ENCODE measurements around the gene NAE1. TPM values are rescaled to one million over a fixed set of nuclear protein-coding genes. Genes with fewer than 3 reads are reported as not detected.
"Not testable (repeated sequence)": the region's sequence is repeated elsewhere in the genome, so short reads cannot be mapped to it uniquely, and the experiment has no call there.

Gene NAE1
- total RNA-seq, 1 donor from 2014 or later: 32.5 TPM

DNA sequence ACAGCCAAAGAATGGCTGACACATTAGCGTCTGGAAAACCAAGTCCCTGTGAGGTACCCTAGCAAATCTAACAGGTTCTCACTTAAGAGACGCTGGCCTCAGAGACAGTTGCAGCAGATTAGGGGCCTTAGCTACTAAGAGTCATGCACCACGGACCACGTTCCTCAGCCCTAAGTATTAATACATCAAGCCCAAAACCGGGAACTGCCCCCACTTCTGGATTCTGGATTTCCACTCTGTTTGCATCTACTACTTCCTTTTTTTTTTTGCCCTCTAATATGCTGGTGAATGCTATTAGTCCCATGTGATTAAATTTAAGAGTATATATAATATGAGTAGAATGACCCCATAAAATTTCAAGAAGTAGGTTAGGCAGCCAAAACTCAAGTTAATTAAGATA, 28.6 kb downstream of the NAE1 start:
- no peak for DNase-seq (ENCODE audit: low read depth in 2 of 2)

DNA sequence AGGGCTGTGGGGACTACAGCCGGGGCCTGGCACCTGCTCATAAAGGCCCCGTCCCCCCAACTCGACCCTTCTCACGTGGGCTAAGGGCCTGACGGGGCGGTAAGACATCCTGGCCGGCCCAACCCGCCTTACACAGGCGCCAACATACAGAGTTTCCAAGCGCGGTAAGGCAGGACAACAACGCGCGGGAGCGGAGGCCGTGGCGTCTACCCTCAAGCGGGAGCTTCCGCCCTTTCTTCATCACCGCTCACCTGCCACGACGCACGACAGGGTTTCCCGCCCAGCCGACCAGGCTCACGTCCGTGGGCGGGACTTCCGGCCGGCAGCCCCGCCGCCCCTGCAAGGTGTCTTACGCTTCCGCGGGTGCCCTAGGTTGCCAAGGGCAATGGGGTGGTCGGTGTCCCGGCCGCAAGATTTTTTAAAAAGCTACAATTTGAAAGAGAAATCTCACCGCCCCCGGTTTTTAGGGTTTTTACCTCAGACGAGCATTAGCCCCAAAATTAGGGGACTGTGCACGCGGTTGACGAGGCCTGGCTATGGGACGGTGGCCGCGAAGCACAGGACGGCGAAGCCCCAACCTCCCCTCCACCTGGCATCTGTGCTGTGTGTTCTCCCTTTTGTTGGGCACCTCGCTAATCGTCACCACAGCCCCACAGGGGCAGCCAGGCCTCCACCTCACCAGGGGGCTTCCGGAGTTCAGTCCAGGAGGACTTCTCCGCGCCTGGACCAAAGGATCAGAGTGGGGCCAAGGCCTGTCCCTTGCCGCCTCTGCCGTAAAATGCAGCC, 29.3 kb downstream of the NAE1 start, which contains the start of gene TERB1:
TERB1 (minus strand) TSS at position 265 of the 786 bp plus-strand sequence. CDS start 4,786 bp downstream, outside the sequence.
- DNase-seq (ENCODE audit: low read depth in 2 of 2): no peak

DNA sequence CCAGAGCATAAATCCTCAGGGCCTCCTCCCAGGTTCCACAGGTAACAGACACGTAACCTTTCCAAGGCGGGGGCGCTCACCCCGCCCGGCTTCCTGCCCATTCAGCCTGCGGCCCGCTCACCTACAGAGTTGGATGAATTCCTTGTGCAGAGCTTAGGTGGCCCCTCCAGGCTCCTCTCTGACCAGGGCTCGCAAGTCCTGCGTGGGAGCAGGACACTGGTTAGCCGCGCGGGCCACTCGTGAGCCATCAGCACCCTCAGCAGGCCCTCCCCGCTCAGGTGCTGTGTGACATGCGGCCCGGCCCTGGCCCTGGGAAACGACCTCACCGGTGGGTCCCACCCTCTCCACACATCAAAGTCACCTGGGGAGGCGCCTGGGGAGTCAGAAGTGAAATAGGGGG, 29.9 kb downstream of the NAE1 start:
- DNase-seq (ENCODE audit: low read depth in 2 of 2): no peak

DNA sequence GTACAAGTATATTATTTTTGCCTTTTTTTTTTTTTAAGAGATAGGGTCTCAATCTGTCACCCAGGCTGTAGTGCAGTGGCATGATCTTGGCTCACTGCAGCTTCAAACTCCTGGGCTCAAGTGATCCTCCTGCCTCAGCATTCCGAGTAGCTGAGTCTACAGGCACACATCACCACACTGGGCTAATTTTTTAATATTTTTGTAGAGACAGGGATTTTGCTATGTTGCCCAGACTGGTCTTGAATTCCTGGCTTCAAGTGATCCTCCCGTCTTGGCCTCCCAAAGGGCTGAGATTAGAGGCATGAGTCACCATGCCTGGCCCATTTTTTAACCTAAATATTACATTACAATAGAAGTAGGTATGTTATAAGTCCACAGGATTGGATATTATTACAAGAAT, 32.6 kb downstream of the NAE1 start:
- DNase-seq (ENCODE audit: low read depth in 2 of 2): no peak

DNA sequence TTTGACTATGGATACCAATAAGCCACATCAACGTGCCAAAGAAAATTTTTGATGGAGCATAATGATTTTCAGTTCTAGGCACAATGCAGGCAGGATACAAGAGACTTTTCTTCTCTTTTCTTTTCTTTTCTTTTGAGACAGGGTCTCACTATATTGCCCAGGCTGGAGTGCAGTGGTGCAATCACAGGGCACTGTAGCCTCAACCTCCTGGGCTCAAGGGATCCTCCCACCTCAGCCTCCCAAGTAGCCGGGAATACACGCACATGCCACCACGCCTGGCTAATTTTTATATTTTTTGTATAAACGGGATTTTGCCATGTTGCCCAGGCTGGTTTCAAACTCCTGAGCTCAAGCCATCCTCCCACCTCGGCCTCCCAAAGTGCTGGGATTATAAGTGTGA, 36.8 kb downstream of the NAE1 start:
- not testable (repeated sequence) for DNase-seq (ENCODE audit: low read depth in 2 of 2)

DNA sequence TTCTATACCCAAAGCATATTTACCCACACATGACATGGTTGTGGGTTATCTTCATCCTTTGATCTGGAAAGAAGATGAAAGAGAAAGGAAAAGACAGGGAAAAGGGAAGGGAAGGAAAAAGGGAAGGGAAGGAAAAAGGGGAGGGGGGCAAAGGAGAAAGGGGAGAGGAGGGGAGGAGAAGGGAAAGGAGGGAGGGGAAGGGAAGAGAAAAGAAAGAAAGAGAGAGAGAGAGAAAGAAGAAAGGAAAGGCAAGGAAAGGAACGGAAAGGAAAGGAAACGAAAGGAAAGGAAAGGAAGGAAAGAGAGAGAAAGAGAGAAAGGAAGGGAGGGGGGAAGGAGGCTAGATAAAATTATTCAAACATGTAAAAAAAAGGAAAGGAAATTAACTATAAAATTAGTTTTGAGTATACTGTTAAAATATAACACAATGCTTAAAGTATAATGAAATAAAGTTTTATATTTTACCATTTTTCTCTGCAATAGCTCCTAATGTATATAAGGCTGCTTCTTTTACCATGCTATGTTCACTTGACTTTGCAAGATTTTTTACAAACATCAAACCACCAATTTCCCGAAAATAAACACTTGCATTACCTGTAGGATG, 40.5 kb downstream of the NAE1 start:
- DNase-seq (ENCODE audit: low read depth in 2 of 2): no peak

DNA sequence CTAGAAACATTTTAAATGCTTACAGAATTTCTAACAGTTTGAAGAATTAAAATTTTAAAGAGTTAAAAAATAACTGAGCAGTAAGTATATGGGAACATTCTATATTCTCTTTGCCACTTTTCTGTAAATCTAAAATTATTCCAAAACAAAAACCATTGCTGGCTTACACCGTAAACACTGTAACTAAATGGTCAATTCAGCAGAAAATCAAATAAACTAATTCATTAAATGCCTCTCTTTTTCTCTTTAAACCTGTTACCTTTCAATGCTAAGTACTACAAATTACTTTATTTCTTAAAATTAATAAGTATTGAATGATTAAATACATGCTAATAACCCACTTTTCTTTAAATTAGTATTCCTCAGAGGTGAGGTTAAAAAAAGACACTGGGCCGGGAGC, 43.3 kb downstream of the NAE1 start:
- no peak for DNase-seq (ENCODE audit: low read depth in 2 of 2)

DNA sequence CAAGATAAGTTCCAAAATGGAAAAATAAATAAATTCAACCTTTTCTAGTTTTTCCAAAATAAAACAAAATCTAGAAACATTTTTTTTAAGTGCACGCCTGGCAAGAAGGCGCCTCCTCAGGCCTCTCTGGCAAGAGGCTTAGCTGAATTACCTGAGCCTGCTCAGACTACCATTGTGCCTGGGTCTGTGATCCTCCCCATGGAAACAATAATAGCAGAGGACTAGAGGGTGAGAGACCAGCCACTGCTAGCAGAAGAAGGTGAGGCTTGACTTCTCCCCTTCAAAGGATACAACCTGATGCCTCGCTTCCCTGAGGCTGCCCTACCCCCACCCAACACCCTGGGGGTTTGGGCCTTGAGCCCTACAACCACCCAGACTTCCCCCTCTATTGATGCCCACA, 44.2 kb downstream of the NAE1 start:
- no peak for DNase-seq (ENCODE audit: low read depth in 2 of 2)

DNA sequence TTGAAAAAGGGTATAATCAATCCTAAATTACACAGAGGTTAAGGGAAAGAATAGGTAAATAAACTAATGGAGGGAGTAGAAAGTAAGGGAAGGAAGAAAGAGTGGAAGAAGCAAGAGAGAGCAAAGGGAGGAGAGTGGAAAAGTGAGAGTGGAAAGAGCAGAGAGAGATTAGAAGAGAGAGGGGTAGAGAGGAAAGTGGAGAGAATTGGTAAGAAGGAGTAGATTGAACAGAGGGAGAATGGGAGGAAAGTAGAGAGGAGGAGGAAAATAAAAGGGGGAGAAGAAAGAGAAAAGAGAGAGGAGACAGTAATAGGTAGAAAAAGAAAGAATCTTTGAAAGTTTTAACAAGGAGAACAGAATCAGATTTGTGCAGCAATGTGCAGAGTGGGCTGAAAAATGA, 54.3 kb downstream of the NAE1 start:
- no peak for DNase-seq (ENCODE audit: low read depth in 2 of 2)

DNA sequence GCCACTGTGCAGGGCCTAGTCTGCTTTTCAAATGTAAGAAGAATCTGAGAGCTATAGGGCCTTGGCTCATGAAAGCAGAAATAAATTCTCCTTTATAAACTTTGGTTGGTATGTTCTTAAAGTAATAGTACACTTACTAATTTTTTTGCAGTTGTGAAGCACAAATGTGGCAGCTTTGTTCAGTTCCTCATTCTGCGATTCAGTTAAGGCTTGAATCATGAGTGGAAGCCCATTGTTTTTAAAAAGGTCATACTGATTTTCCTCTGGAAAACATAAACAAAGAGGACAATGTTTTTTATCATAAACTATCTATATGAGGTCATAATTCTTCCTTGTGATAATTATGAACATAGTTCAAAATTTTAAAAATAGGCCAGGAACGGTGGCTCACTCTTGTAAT, 55.8 kb downstream of the NAE1 start:
- peak in 1 of 2 donors; percentile 10 for DNase-seq (ENCODE audit: low read depth in 2 of 2)

DNA sequence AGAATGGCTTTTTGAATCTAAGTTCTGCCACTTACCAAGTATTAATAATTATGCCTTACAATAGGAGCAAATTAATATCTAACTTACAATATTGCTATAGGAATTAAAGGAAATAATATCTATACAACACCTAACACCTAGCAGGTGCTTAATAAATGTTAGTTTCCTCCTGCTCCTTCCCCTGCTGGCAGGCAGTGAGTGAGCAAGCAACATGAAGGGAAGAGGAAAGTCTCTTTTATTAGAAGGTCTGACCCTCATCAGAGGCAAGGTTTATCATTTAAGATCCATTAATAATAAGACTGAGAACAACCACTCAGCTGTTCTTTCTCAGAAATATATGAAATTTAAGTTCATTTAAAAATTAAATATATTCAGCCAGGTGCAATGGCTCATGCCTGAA, 72.7 kb downstream of the NAE1 start:
- no peak for DNase-seq (ENCODE audit: low read depth in 2 of 2)

DNA sequence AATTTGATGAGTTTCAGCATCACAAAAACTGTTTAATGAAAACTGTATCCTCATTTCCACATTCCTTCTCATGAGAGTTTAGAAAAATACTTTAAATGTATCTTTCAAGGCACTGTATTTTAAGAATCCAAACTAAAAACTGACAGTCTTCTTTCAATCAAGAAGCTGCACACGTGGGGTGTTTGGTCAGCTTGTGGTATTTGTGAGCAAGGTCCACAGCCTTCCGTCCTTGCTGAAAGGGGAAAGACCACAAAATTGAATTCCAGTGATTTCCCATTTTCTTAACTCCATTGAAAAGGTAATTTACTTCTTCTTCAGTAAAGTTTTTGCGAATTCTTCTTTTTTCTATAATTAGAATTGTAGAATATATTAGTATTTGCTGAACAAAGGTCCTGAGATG, 76.0 kb downstream of the NAE1 start:
- DNase-seq (ENCODE audit: low read depth in 2 of 2): no peak

DNA sequence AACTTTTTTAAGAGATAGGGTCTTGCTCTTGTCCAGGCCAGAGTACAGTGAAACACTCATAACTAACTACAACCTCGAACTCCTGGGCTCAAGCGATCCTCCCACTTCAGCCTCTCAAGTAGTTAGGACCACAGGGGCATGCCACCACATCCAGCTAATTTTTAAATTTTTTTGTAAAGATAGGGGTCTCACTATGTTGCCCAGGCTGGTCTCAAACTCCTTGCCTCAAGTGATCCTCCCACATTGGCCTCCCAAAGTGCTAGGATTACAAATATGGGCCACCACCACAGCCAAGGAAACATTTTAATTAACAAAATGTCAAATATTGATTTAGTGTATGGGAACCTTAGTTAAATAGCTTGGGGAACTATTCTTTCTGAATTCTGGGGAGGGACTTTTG, 76.6 kb downstream of the NAE1 start:
- no peak for DNase-seq (ENCODE audit: low read depth in 2 of 2)

DNA sequence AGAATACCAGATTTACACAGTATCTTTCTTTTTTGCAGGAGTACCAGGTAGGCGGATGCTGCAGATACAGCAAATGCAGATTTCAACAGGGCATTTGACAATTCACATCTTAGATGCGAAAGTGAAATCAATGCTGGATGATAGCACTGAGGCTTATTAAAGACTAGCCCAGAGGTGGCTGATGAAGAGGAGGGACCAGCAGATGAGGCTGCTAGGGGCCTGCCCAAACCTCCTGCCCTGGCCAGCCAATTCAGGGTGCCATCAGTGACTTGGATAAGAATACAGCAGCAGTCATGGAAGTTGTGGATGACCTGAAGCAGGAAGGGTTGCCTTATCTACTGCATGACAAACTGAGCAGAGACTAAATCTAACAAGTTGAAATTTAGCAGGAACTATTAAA, 77.8 kb downstream of the NAE1 start:
- DNase-seq (ENCODE audit: low read depth in 2 of 2): no peak

Other genes with a start within 250 kb of the NAE1 start
- gene CMTM3, start 226.3 kb downstream of the NAE1 start, total RNA-seq: 23.1 and 28.0 TPM in 2 replicates
- 5.4 and 7.6 TPM in 2 replicates for gene CMTM4, start 134.2 kb downstream of the NAE1 start, total RNA-seq
- gene DYNC1LI2, start 79.4 kb downstream of the NAE1 start, total RNA-seq: 83.7 and 132 TPM in 2 replicates
- gene TERB1, start 29.4 kb downstream of the NAE1 start, total RNA-seq: under 0.01 TPM in 1 of 2 replicates, not detected in the other
- not detected in 2 replicates for gene CA7, start 13.4 kb upstream of the NAE1 start, total RNA-seq
- 3.9 and 6.7 TPM in 2 replicates for gene PDP2, start 49.5 kb upstream of the NAE1 start, total RNA-seq
- not detected in 2 replicates for gene CDH16, start 87.9 kb upstream of the NAE1 start, total RNA-seq
- 0.22 and 0.60 TPM in 2 replicates for gene RRAD, start 94.6 kb upstream of the NAE1 start, total RNA-seq
- 124 and 176 TPM in 2 replicates for gene CIAO2B, start 103.4 kb upstream of the NAE1 start, total RNA-seq
- 12.7 and 15.9 TPM in 2 replicates for gene CES2, start 104.5 kb upstream of the NAE1 start, total RNA-seq
- under 0.01 TPM in 1 of 2 replicates, not detected in the other for gene CES3, start 130.3 kb upstream of the NAE1 start, total RNA-seq
- 1.1 and 1.2 TPM in 2 replicates for gene CES4A, start 157.6 kb upstream of the NAE1 start, total RNA-seq
- 35.9 and 40.8 TPM in 2 replicates for gene CBFB, start 198.2 kb upstream of the NAE1 start, total RNA-seq